ENCODE data around the gene RAD21L1. TPM values are rescaled to one million over a fixed set of nuclear protein-coding genes. Genes with fewer than 3 reads are reported as not detected.
"Not testable (repeated sequence)": the region's sequence is repeated elsewhere in the genome, so short reads cannot be mapped to it uniquely, and the experiment has no call there.

RAD21L1 gene
- total RNA-seq, 4 donors from 2014 or later, result 0.39 TPM; not detected in 3

DNA sequence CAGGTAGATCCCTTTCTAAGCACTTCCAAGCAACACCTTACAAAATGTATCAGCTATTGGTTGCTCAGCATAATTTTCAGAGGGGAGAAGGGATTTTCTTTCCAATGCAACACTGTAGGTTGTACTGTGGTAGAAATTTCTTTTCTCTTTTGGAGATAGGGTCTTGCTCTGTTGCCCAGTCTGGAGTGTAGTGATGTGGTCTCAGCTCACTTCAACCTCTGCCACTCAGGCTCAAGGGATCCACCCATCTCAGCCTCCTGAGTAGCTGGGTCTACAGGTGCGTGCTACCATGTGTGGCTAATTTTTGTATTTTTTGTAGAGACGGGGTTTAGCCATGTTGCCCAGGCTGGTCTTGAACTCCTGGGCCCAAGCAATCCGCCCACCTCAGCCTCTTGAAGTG lies 16.3 kb downstream of the RAD21L1 start:
- 80 to 81% methylated on average over 3 of the region's 3 CpGs for WGBS, 2 donors
- no peak for DNase-seq (ENCODE audit: low spot score in 2 of 2)
- peaks cover 0 to 31% of the 10 kb centered on the region in 2 donors for H3K27me3 ChIP-seq
- no peaks in the 10 kb centered on the region for H3K4me1 ChIP-seq
- H3K27ac ChIP-seq, result no peak overlapping the region
- no peak for TF ChIP-seq POLR2A (IDR thresholded peaks at IDR 0.05)
- no peak for TF ChIP-seq EP300 (IDR thresholded peaks at IDR 0.05)
- TF ChIP-seq, protein P1, sequence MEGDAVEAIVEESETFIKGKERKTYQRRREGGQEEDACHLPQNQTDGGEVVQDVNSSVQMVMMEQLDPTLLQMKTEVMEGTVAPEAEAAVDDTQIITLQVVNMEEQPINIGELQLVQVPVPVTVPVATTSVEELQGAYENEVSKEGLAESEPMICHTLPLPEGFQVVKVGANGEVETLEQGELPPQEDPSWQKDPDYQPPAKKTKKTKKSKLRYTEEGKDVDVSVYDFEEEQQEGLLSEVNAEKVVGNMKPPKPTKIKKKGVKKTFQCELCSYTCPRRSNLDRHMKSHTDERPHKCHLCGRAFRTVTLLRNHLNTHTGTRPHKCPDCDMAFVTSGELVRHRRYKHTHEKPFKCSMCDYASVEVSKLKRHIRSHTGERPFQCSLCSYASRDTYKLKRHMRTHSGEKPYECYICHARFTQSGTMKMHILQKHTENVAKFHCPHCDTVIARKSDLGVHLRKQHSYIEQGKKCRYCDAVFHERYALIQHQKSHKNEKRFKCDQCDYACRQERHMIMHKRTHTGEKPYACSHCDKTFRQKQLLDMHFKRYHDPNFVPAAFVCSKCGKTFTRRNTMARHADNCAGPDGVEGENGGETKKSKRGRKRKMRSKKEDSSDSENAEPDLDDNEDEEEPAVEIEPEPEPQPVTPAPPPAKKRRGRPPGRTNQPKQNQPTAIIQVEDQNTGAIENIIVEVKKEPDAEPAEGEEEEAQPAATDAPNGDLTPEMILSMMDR (IDR thresholded peaks at IDR 0.05), result no peak
- no peak overlapping the region for H3K4me3 ChIP-seq
- H3K9me3 ChIP-seq, result no peaks in the 10 kb centered on the region
- no peaks in the 10 kb centered on the region for H3K36me3 ChIP-seq

- H3K4me1 ChIP-seq, result no peaks in the 10 kb centered on the region
- H3K9me3 ChIP-seq, result no peaks in the 10 kb centered on the region
- no peaks in the 10 kb centered on the region for H3K36me3 ChIP-seq
- 69 to 76% methylated on average over 2 of the region's 2 CpGs for WGBS, 2 donors
- H3K4me3 ChIP-seq, result no peak overlapping the region
- TF ChIP-seq POLR2A (IDR thresholded peaks at IDR 0.05), result no peak
- TF ChIP-seq, protein P1 (IDR thresholded peaks at IDR 0.05), result no peak
- TF ChIP-seq EP300 (IDR thresholded peaks at IDR 0.05), result no peak
- H3K27ac ChIP-seq, result no peak overlapping the region
- H3K27me3 ChIP-seq, result peaks cover 0 to 31% of the 10 kb centered on the region in 2 donors
- no peak for DNase-seq (ENCODE audit: low spot score in 2 of 2)
Observed at GRCh38 chr20:1242530-1242929, 16.7 kb downstream of the RAD21L1 start.

- no peaks in the 10 kb centered on the region for H3K4me1 ChIP-seq
- 46 to 49% methylated on average over 2 of the region's 2 CpGs for WGBS, 2 donors
- TF ChIP-seq POLR2A (IDR thresholded peaks at IDR 0.05), result no peak
- H3K4me3 ChIP-seq, result no peak overlapping the region
- H3K27me3 ChIP-seq, result peaks cover 0 to 11% of the 10 kb centered on the region in 2 donors
- H3K9me3 ChIP-seq, result no peaks in the 10 kb centered on the region
- H3K27ac ChIP-seq, result no peak overlapping the region
- H3K36me3 ChIP-seq, result no peaks in the 10 kb centered on the region
- no peak for DNase-seq (ENCODE audit: low spot score in 2 of 2)
Observed at GRCh38 chr20:1245578-1245977, 19.7 kb downstream of the RAD21L1 start.

GRCh38 chr20:1247689-1248088 lies 21.8 kb downstream of the RAD21L1 start:
- DNase-seq (ENCODE audit: low spot score in 2 of 2), result no peak
- no peak overlapping the region for H3K4me3 ChIP-seq
- TF ChIP-seq, protein P1 (IDR thresholded peaks at IDR 0.05), result no peak
- TF ChIP-seq POLR2A (IDR thresholded peaks at IDR 0.05) (no peak), EP300 (IDR thresholded peaks at IDR 0.05) (no peak)
- no peaks in the 10 kb centered on the region for H3K9me3 ChIP-seq
- H3K27ac ChIP-seq, result no peak overlapping the region
- H3K4me1 ChIP-seq, result no peaks in the 10 kb centered on the region
- no peaks in the 10 kb centered on the region for H3K27me3 ChIP-seq
- H3K36me3 ChIP-seq, result no peaks in the 10 kb centered on the region

DNA sequence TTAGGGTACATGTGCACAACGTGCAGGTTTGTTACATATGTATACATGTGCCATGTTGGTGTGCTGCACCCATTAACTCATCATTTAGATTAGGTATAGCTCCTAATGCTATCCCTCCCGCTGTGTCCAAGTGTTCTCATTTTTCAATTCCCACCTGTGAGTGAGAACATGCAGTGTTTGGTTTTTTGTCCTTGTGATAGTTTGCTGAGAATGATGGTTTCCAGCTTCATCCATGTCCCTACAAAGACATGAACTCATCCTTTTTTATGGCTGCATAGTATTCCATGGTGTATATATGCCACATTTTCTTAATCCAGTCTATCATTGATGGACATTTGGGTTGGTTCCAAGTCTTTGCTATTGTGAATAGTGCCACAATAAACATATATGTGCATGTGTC lies 24.4 kb downstream of the RAD21L1 start:
- WGBS, 2 donors, result 93 to 97% methylated on average over 2 of the region's 2 CpGs

DNA sequence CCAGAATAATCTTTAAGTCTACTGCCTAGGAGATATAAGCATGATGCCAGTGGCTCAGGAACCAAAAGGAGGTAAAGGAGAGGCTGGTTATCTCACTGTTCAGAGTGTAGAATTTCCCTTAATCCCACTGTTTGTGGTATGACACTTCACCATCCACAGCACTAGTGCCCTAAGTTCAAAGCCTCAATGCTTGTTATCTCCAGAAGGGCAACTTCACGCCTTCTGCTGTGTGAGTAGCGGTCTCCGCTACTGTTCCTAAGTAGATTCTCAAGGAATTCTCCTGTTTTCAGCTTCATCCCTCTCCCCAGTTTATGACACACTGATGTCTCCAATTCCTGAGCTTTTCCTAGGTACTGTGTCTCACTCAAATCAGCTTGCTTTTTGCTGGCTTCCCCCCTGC lies 26.6 kb downstream of the RAD21L1 start:
- TF ChIP-seq, protein P1 (IDR thresholded peaks at IDR 0.05), result no peak
- TF ChIP-seq POLR2A (IDR thresholded peaks at IDR 0.05) (no peak), EP300 (IDR thresholded peaks at IDR 0.05) (no peak)
- 70 to 87% methylated on average over 3 of the region's 3 CpGs for WGBS, 2 donors

More for the DNA sequence above, 24.4 kb downstream of the RAD21L1 start:
- DNase-seq (ENCODE audit: low spot score in 2 of 2); H3K4me3 ChIP-seq; H3K27ac ChIP-seq; H3K4me1 ChIP-seq; H3K9me3 ChIP-seq; H3K36me3 ChIP-seq; H3K27me3 ChIP-seq: not testable (repeated sequence)

More for the DNA sequence above, 26.6 kb downstream of the RAD21L1 start:
- no peak overlapping the region for H3K4me3 ChIP-seq
- peaks cover 0 to 9% (median 0%) of the 10 kb centered on the region in 4 donors for H3K9me3 ChIP-seq
- no peaks in the 10 kb centered on the region for H3K36me3 ChIP-seq
- H3K4me1 ChIP-seq, result no peaks in the 10 kb centered on the region
- no peak overlapping the region for H3K27ac ChIP-seq
- DNase-seq (ENCODE audit: low spot score in 2 of 2), result no peak
- peaks cover 0 to 16% of the 10 kb centered on the region in 2 donors for H3K27me3 ChIP-seq
